ENCODE data around the gene PCGF3.

DNA sequence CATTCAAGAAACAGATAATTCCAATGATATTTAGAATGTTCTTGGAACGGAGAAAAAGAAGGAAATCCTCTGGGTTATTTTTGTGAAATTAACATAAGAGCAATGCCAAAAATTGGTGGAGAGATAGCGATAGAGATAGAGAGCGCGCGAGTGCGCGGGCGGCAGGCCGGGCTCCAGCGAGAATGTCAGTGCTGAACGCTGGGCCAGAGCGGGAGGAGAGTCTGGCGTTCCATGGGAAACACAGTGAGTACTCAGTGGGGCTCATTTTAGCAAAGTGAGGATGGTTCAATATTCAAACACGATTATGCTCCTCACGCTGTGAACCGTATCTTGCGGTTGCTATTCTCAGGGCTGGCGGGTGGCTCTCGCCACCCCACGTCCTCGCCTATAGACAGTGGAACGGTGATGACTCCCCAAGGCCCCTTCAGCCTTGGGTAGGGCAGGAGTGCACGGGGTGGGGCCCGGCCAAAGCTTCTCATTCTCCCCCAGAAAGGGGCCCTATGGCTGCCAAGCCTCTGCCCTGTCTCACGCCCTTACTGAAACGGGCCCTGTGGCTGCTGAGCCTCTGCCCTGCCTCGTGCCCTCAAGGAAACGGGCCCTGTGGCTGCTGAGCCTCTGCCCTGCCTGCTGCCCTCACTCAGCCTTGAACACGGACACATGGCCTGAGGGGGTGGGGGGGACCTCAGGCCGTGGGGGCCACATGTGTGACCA lies 103.4 kb downstream of the PCGF3 start:
- TF ChIP-seq SMAD3 (CRISPR knock-in tag; conservative IDR thresholded peaks at IDR 0.05) (no peak), ESRRA (IDR thresholded peaks at IDR 0.05; ENCODE audit: borderline replicate concordance, low read depth) (no peak), NR2C2 (CRISPR knock-in tag; IDR thresholded peaks at IDR 0.05) (no peak), NR2C2 (tag; IDR thresholded peaks at IDR 0.05) (no peak), TEAD1 (CRISPR knock-in tag; IDR thresholded peaks at IDR 0.05) (no peak), TEAD4 (IDR thresholded peaks at IDR 0.05; ENCODE audit: low read length) (no peak), TEAD4 (CRISPR knock-in tag; IDR thresholded peaks at IDR 0.05; ENCODE audit: borderline replicate concordance) (no peak)
- TF ChIP-seq, protein P1, sequence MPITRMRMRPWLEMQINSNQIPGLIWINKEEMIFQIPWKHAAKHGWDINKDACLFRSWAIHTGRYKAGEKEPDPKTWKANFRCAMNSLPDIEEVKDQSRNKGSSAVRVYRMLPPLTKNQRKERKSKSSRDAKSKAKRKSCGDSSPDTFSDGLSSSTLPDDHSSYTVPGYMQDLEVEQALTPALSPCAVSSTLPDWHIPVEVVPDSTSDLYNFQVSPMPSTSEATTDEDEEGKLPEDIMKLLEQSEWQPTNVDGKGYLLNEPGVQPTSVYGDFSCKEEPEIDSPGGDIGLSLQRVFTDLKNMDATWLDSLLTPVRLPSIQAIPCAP (CRISPR knock-in tag; IDR thresholded peaks at IDR 0.05; ENCODE audit: borderline replicate concordance), result no peak
- TF ChIP-seq, protein P2, sequence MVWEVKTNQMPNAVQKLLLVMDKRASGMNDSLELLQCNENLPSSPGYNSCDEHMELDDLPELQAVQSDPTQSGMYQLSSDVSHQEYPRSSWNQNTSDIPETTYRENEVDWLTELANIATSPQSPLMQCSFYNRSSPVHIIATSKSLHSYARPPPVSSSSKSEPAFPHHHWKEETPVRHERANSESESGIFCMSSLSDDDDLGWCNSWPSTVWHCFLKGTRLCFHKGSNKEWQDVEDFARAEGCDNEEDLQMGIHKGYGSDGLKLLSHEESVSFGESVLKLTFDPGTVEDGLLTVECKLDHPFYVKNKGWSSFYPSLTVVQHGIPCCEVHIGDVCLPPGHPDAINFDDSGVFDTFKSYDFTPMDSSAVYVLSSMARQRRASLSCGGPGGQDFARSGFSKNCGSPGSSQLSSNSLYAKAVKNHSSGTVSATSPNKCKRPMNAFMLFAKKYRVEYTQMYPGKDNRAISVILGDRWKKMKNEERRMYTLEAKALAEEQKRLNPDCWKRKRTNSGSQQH (CRISPR knock-in tag; IDR thresholded peaks at IDR 0.05), result no peak

Data from K562 (cell line).